ENCODE results near the gene EXOC3L2. TPM values are rescaled to one million over a fixed set of nuclear protein-coding genes. Genes with fewer than 3 reads are reported as not detected.

The EXOC3L2 gene
- total and polyA plus RNA-seq, 2 donors (not counting 3 experiments of a cell fraction or from before 2014, with no cell fraction given) = 0.66 to 1.8 TPM

GRCh38 chr19:45258862-45259261 is 13.7 kb upstream of the EXOC3L2 start:
- Histone ChIP-seq H3K79me2 (ENCODE audit: control insufficient read depth, insufficient read depth, low read length) (peaks cover 16% of the 10 kb centered on the region), H3K27me3 (ENCODE audit: control insufficient read depth in 2 of 2, insufficient read depth in 2 of 2, low read length in 2 of 2) (no peaks in the 10 kb centered on the region), H3K27ac (ENCODE audit: insufficient read depth, low read depth, low read length) (no peak overlapping the region), H3K36me3 (ENCODE audit: control insufficient read depth in 2 of 2, extremely low read depth in 1 of 2, insufficient read depth in 2 of 2, low read length in 2 of 2) (peaks cover 0 to 12% of the 10 kb centered on the region in 2 experiments), H3K4me1 (ENCODE audit: control insufficient read depth, extremely low read depth, insufficient read depth, low read length) (no peaks in the 10 kb centered on the region), H4K20me1 (replicated peaks; ENCODE audit: control insufficient read depth, extremely low read depth, insufficient read depth, low read length) (peaks cover 2% of the 10 kb centered on the region), H3K9me3 (replicated peaks; ENCODE audit: control insufficient read depth, insufficient read depth, low read length) (no peaks in the 10 kb centered on the region), H3K9me1 (replicated peaks; ENCODE audit: control insufficient read depth, extremely low read depth, insufficient read depth, low read length) (no peaks in the 10 kb centered on the region), H3K4me3 (replicated peaks in 1 of 3; ENCODE audit: insufficient read depth in 1 of 3, low read depth in 1 of 3, low read length in 3 of 3) (no peak overlapping the region), H3K9ac (replicated peaks; ENCODE audit: extremely low read depth, insufficient read depth, low read length) (no peak overlapping the region), H2AFZ (ENCODE audit: low read depth, low read length) (no peak overlapping the region), H3K4me2 (ENCODE audit: insufficient read depth, low read length) (no peak overlapping the region)
- DNase-seq (ENCODE audit: low read depth, low spot score) (no peak), FAIRE-seq (no peak)
- POLR2A ChIA-PET = no interaction called here
- intact Hi-C loops (cut with micrococcal nuclease) = no loop called here
- no peak for TF ChIP-seq JUN (IDR thresholded peaks at IDR 0.05; ENCODE audit: borderline replicate concordance, insufficient read depth, insufficient read length, low read depth)
- no peak for TF ChIP-seq FOS (IDR thresholded peaks at IDR 0.05; ENCODE audit: borderline replicate concordance, insufficient read depth, low read length)
- no peak for TF ChIP-seq EZH2 (IDR thresholded peaks at IDR 0.05; ENCODE audit: borderline replicate concordance, low read depth, low read length, severe bottlenecking)
- CTCF ChIA-PET = interaction anchor here (0.9 to 1.1 kb wide), 3 partner anchors 10 to 72 kb away, joined by 3 to 4 read pairs (median 3); no protein-coding TSS in a partner anchor
- BruUV-seq (replicated peaks) = no TSS peak
- dilution Hi-C loops (cut with MboI; ENCODE audit: extremely low pct_ligation_motif_present, low sequenced_read_pairs) = no loop called here

GRCh38 chr19:45256836-45257235 is 11.6 kb upstream of the EXOC3L2 start:
- peaks cover 35% of the 10 kb centered on the region for H3K79me2 ChIP-seq (ENCODE audit: control insufficient read depth, insufficient read depth, low read length)
- H3K4me3 ChIP-seq (replicated peaks in 1 of 3; ENCODE audit: insufficient read depth in 1 of 3, low read depth in 1 of 3, low read length in 3 of 3) = no peak overlapping the region
- H3K4me1 ChIP-seq (ENCODE audit: control insufficient read depth, extremely low read depth, insufficient read depth, low read length) = peaks cover 4% of the 10 kb centered on the region
- peaks cover 2% of the 10 kb centered on the region for H4K20me1 ChIP-seq (replicated peaks; ENCODE audit: control insufficient read depth, extremely low read depth, insufficient read depth, low read length)
- H3K4me2 ChIP-seq (ENCODE audit: insufficient read depth, low read length) = no peak overlapping the region
- intact Hi-C loops (cut with micrococcal nuclease) = no loop called here
- no peaks in the 10 kb centered on the region for H3K9me3 ChIP-seq (replicated peaks; ENCODE audit: control insufficient read depth, insufficient read depth, low read length)
- dilution Hi-C loops (cut with MboI; ENCODE audit: extremely low pct_ligation_motif_present, low sequenced_read_pairs) = no loop called here
- no peak overlapping the region for H3K9ac ChIP-seq (replicated peaks; ENCODE audit: extremely low read depth, insufficient read depth, low read length)
- DNase-seq (ENCODE audit: low read depth, low spot score) = no peak
- no peak overlapping the region for H3K27ac ChIP-seq (ENCODE audit: insufficient read depth, low read depth, low read length)
- H3K9me1 ChIP-seq (replicated peaks; ENCODE audit: control insufficient read depth, extremely low read depth, insufficient read depth, low read length) = no peaks in the 10 kb centered on the region
- CTCF ChIA-PET = interaction anchor here (0.9 kb wide), 1 partner anchor 56 kb away, joined by 3 read pairs; no protein-coding TSS in a partner anchor
- H3K27me3 ChIP-seq (ENCODE audit: control insufficient read depth in 2 of 2, insufficient read depth in 2 of 2, low read length in 2 of 2) = no peaks in the 10 kb centered on the region
- no TSS peak for BruUV-seq (replicated peaks)
- no peak for FAIRE-seq
- H2AFZ ChIP-seq (ENCODE audit: low read depth, low read length) = no peak overlapping the region
- TF ChIP-seq MYC (IDR thresholded peaks at IDR 0.05; ENCODE audit: low read depth, low read length) (no peak), POLR2A (IDR thresholded peaks at IDR 0.05; ENCODE audit: low read depth, low read length) (no peak), GATA2 (IDR thresholded peaks at IDR 0.05; ENCODE audit: insufficient read depth, insufficient read length, low read depth, low read length) (no peak), FOS (IDR thresholded peaks at IDR 0.05; ENCODE audit: borderline replicate concordance, insufficient read depth, low read length) (no peak), CTCF (IDR thresholded peaks at IDR 0.05; ENCODE audit: extremely low read depth in 1 of 2, insufficient read depth in 1 of 2, low read depth in 1 of 2, low read length in 2 of 2) (no peak), JUN (IDR thresholded peaks at IDR 0.05; ENCODE audit: borderline replicate concordance, insufficient read depth, insufficient read length, low read depth) (no peak), POLR2AphosphoS5 (IDR thresholded peaks at IDR 0.05; ENCODE audit: insufficient read depth, low read depth, low read length) (no peak), MAX (IDR thresholded peaks at IDR 0.05; ENCODE audit: insufficient read depth, insufficient read length) (no peak), EZH2 (IDR thresholded peaks at IDR 0.05; ENCODE audit: borderline replicate concordance, low read depth, low read length, severe bottlenecking) (no peak)
- POLR2A ChIA-PET = no interaction called here
- H3K36me3 ChIP-seq (ENCODE audit: control insufficient read depth in 2 of 2, extremely low read depth in 1 of 2, insufficient read depth in 2 of 2, low read length in 2 of 2) = peaks cover 0 to 12% of the 10 kb centered on the region in 2 experiments
